IMR-90 (cell line): ENCODE results near the gene NRM. TPM values are rescaled to one million over a fixed set of nuclear protein-coding genes. Genes with fewer than 3 reads are reported as not detected.
A peak's percentile ranks its signal among the peaks of the same experiment; 100 is the strongest.

Source experiments
- ATAC-seq: fragments of 200-7000 bp; cut with Tn5 transposase; 2 replicates; pipeline ENCODE4 v1.9.1; 2020; ENCODE audit warnings: low read depth, mild to moderate bottlenecking, moderate library complexity
- BruUV-seq: library from RNA; stranded (reverse); fragments of 400-500 nt; replicated peaks from 2 replicates; lab custom pipeline; 2021; lab: Mats Ljungman, UMichigan
- CTCF ChIA-PET: fragments of 300-600 bp; formaldehyde crosslinking; extraction: SDS; loops from one replicate; lab custom pipeline; 2021; ENCODE audit warnings: antibody characterized with exemption; lab: Yijun Ruan, JAX
- POLR2A ChIA-PET: fragments of 300-600 bp; sonication (Branson Sonifier 250); formaldehyde crosslinking; loops from one replicate; lab custom pipeline; 2022; ENCODE audit warnings: antibody characterized with exemption; ENCODE audit not compliant: unreplicated experiment; lab: Charles Lee
- DNase-seq: peaks from one replicate; pipeline ENCODE4 v3.0.0; 2013
- H2AFZ ChIP-seq: replicated peaks from 2 replicates; pipeline ENCODE3; 2013; ENCODE audit warnings: low read length, mild to moderate bottlenecking; ENCODE audit not compliant: poor library complexity
- H2AK5ac ChIP-seq: 2 replicates; pipeline ENCODE4 v1.6.1; 2013; ENCODE audit warnings: low read depth, low read length, inconsistent platforms
- H2AK9ac ChIP-seq: replicated peaks from 2 replicates; pipeline ENCODE3; 2013; ENCODE audit warnings: mild to moderate bottlenecking, low read depth, low read length, moderate library complexity; ENCODE audit not compliant: poor library complexity
- H2BK120ac ChIP-seq: 2 replicates; pipeline ENCODE4 v1.6.1; 2013; ENCODE audit warnings: low read depth, low read length, inconsistent platforms
- H2BK15ac ChIP-seq: 3 replicates; pipeline ENCODE4 v1.6.1; 2013; ENCODE audit warnings: low read depth, low read length, inconsistent platforms
- H2BK20ac ChIP-seq: 2 replicates; pipeline ENCODE4 v1.6.1; 2013; ENCODE audit warnings: low read depth, mild to moderate bottlenecking, inconsistent platforms, low read length, moderate library complexity
- H2BK5ac ChIP-seq: 2 replicates; pipeline ENCODE4 v1.6.1; 2013; ENCODE audit warnings: mild to moderate bottlenecking, low read depth, low read length, inconsistent platforms; ENCODE audit not compliant: poor library complexity, severe bottlenecking
- H3K14ac ChIP-seq: replicated peaks from 2 replicates; pipeline ENCODE4 v1.6.1; 2013; ENCODE audit warnings: low read depth, low read length, inconsistent platforms
- H3K18ac ChIP-seq: 2 replicates; pipeline ENCODE4 v1.6.1; 2013; ENCODE audit warnings: low read depth, low read length, control low read depth
- H3K23ac ChIP-seq: 2 replicates; pipeline ENCODE4 v1.6.1; 2013; ENCODE audit warnings: low read depth, low read length, inconsistent platforms
- H3K27ac ChIP-seq: 2 replicates; pipeline ENCODE4 v1.5.1; 2013; ENCODE audit warnings: mild to moderate bottlenecking, control low read depth, low read length; ENCODE audit not compliant: insufficient read depth
- H3K27me3 ChIP-seq: 2 replicates; pipeline ENCODE4 v1.6.1; 2013; ENCODE audit warnings: low read length; ENCODE audit not compliant: control insufficient read depth, insufficient read depth
- H3K36me3 ChIP-seq: 2 replicates; pipeline ENCODE4 v1.6.1; 2013; ENCODE audit warnings: low read length, mixed read lengths; ENCODE audit not compliant: control insufficient read depth, insufficient read depth
- H3K4ac ChIP-seq: 2 replicates; pipeline ENCODE4 v1.6.1; 2013; ENCODE audit warnings: low read depth, low read length, inconsistent platforms
- H3K4me1 ChIP-seq: 2 replicates; pipeline ENCODE4 v1.6.1; 2013; ENCODE audit warnings: low read length, mixed read lengths; ENCODE audit not compliant: control insufficient read depth, insufficient read depth
- H3K4me2 ChIP-seq: 2 replicates; pipeline ENCODE4 v1.6.1; 2013; ENCODE audit warnings: low read depth, mild to moderate bottlenecking, control low read depth, low read length, moderate library complexity
- H3K4me3 ChIP-seq: 2 replicates; pipeline ENCODE4 v1.5.1; 2013; ENCODE audit warnings: low read depth, mild to moderate bottlenecking, control low read depth, low read length, moderate library complexity; ENCODE audit not compliant: insufficient read depth
- H3K56ac ChIP-seq: 2 replicates; pipeline ENCODE4 v1.6.1; 2013; ENCODE audit warnings: low read length, inconsistent platforms; ENCODE audit not compliant: insufficient read depth; ENCODE audit errors: extremely low read depth
- H3K79me1 ChIP-seq, 2 experiments: 2 replicates each; pipeline ENCODE4 v1.6.1; 2013; ENCODE audit warnings: low read length in 2 of 2, inconsistent platforms in 1 of 2, low read depth in 1 of 2
- H3K9ac ChIP-seq: 2 replicates; pipeline ENCODE4 v1.6.1; 2013; ENCODE audit warnings: low read depth, low read length, control low read depth
- H3K9me1 ChIP-seq: 2 replicates; pipeline ENCODE4 v1.6.1; 2013; ENCODE audit warnings: low read length, inconsistent platforms; ENCODE audit not compliant: insufficient read depth
- H3K9me3 ChIP-seq: 2 replicates; pipeline ENCODE4 v1.6.1; 2013; ENCODE audit warnings: low read length; ENCODE audit not compliant: control insufficient read depth, insufficient read depth
- H4K20me1 ChIP-seq: 2 replicates; pipeline ENCODE4 v1.6.1; 2013; ENCODE audit warnings: low read length, inconsistent platforms; ENCODE audit not compliant: insufficient read depth
- H4K5ac ChIP-seq: 2 replicates; pipeline ENCODE4 v1.6.1; 2013; ENCODE audit warnings: mild to moderate bottlenecking, low read depth, low read length, control low read depth
- H4K8ac ChIP-seq, 2 experiments: 2 replicates each; pipeline ENCODE4 v1.6.1; 2013; ENCODE audit warnings: low read depth in 2 of 2, low read length in 2 of 2, control low read depth in 1 of 2, inconsistent platforms in 1 of 2
- H4K91ac ChIP-seq: 2 replicates; pipeline ENCODE4 v1.6.1; 2013; ENCODE audit warnings: low read depth, low read length, inconsistent platforms; ENCODE audit not compliant: insufficient read depth
- BHLHE40 ChIP-seq: fragments of 150-350 bp; IDR thresholded peaks from 2 replicates; pipeline ENCODE4 v1.6.1; 2016; ENCODE audit warnings: mild to moderate bottlenecking, low read depth, low read length
- CEBPB ChIP-seq: IDR thresholded peaks from 2 replicates; pipeline ENCODE4 v1.6.1; 2012; ENCODE audit warnings: low read depth, low read length, improper control_type of control experiment
- CHD1 ChIP-seq: IDR thresholded peaks from 2 replicates; pipeline ENCODE4 v1.6.1; 2012; ENCODE audit warnings: low read depth, low read length, improper control_type of control experiment
- FOS ChIP-seq: fragments of 150-350 bp; IDR thresholded peaks from 2 replicates; pipeline ENCODE4 v1.6.1; 2016; ENCODE audit warnings: low read depth, low read length
- MAFK ChIP-seq: IDR thresholded peaks from 2 replicates; pipeline ENCODE4 v1.6.1; 2012; ENCODE audit warnings: low read depth, low read length, improper control_type of control experiment
- MAZ ChIP-seq: IDR thresholded peaks from 2 replicates; pipeline ENCODE4 v1.6.1; 2012; ENCODE audit warnings: low read depth, mild to moderate bottlenecking, low read length, improper control_type of control experiment, moderate library complexity, borderline replicate concordance
- MXI1 ChIP-seq: IDR thresholded peaks from 2 replicates; pipeline ENCODE4 v1.6.1; 2012; ENCODE audit warnings: low read depth, mild to moderate bottlenecking, low read length, moderate library complexity, borderline replicate concordance
- RAD21 ChIP-seq: IDR thresholded peaks from 2 replicates; pipeline ENCODE4 v1.6.1; 2012; ENCODE audit warnings: low read length, improper control_type of control experiment
- RCOR1 ChIP-seq: IDR thresholded peaks from 2 replicates; pipeline ENCODE4 v1.6.1; 2012; ENCODE audit warnings: mild to moderate bottlenecking, low read length, improper control_type of control experiment; ENCODE audit not compliant: insufficient replicate concordance
- SMC3 ChIP-seq: fragments of 150-350 bp; IDR thresholded peaks from 2 replicates; pipeline ENCODE4 v1.6.1; 2016; ENCODE audit warnings: low read depth, mild to moderate bottlenecking, antibody characterized with exemption, low read length, moderate library complexity
- WGBS, 2 experiments: methylation state at CpG; one replicate each; pipeline versions ENCODE4 v1.1.5 to v1.1.7; 2013; ENCODE audit warnings: missing lambda C conversion rate in 2 of 2; ENCODE audit not compliant: insufficient read length in 1 of 2; ENCODE audit errors: extremely low coverage in 2 of 2; 5-methylcytosine and 5-hydroxymethylcytosine counted together
- dilution Hi-C: fragments of 300-500 bp; cut with HindIII; formaldehyde crosslinking; loops from one replicate; pipeline ENCODE4 v1.14.3; 2018; ENCODE audit warnings: low sequenced_read_pairs; ENCODE audit not compliant: unreplicated experiment
- in situ Hi-C: fragments of 300-500 bp; cut with MboI; formaldehyde crosslinking; loops from 3 replicates; pipeline ENCODE4 v1.14.3; 2019; ENCODE audit warnings: low sequenced_read_pairs, inconsistent platforms, mixed read lengths
- intact Hi-C: fragments of 100-400 bp; cut with micrococcal nuclease; formaldehyde crosslinking; loops from 2 replicates; pipeline ENCODE4 v1.10.0; 2022
- polyA plus RNA-seq, 3 experiments: library from polyadenylated mRNA; depleted of rRNA; stranded (reverse); fragments of >200 nt; gene quantifications; 2 replicates each; pipeline ENCODE4 v1.2.3, GENCODE V29; 2012; ENCODE audit warnings: low replicate concordance in 1 of 3
- total RNA-seq: library from RNA; depleted of rRNA; stranded (reverse); fragments of >200 nt; gene quantifications from 2 replicates; pipeline ENCODE4 v1.2.3, GENCODE V29; 2012
- TF ChIP-seq, protein P1 (sequence below): fragments of 150-350 bp; IDR thresholded peaks from 2 replicates; pipeline ENCODE4 v1.6.1; 2016; ENCODE audit warnings: low read depth, mild to moderate bottlenecking, low read length, moderate library complexity, borderline replicate concordance
- TF ChIP-seq, protein P2 (sequence below): fragments of 150-350 bp; IDR thresholded peaks from 2 replicates; pipeline ENCODE4 v1.6.1; 2017; ENCODE audit warnings: mild to moderate bottlenecking, antibody characterized with exemption, low read length, low read depth

NRM gene
- total and polyA plus RNA-seq, 2 of the 4 experiments (the other 2 are of a cell fraction), result 2.2 to 27.0 TPM

DNA sequence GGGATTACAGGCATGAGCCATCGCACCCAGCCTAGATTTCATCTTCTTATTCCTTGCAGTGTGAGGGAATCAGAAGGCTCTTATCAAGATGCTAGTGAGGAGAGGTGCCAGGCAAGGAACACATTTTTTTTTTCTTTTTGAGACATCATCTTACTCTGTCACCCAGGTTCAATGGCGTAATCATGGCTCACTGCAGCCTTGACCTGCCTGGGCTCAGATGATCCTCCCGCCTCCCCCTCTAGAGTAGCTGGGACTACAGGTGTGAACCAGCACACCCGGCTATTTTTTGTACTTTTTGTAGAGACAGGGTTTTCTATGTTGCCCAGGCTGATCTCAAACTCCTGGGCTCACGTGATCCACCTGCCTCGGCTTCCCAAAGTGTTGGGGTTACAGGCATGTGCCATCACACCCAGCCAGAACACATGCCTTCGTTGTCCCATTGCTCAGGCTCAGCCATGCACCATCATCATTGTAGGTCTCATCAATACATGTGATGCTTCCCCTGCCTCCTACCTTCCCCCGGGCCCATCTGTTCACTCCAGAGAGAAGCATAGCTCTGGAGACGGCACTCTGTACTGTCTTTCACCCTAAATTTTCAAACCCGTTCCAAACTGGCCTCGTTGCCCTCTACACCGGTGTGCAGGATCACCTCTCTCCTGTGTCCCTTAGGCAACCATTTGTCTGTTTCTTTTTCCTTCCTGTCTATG is 41.6 kb upstream of the NRM start:
- intact Hi-C loops (no loop called here), in situ Hi-C loops (no loop called here), dilution Hi-C loops (no loop called here)
- Histone ChIP-seq H3K18ac (no peak overlapping the region), H3K4me1 (no peaks in the 10 kb centered on the region), H2BK20ac (no peak overlapping the region), H3K4me3 (no peak overlapping the region), H4K8ac (no peak overlapping the region), H2AK9ac (peak overlapping the region; percentile 33), H2AFZ (no peak overlapping the region), H2BK5ac (no peak overlapping the region), H3K56ac (no peak overlapping the region), H3K27me3 (no peaks in the 10 kb centered on the region), H3K79me1 (peaks cover 41 to 74% of the 10 kb centered on the region in 2 experiments), H2BK15ac (no peak overlapping the region), H3K9me1 (no peaks in the 10 kb centered on the region), H2BK120ac (no peak overlapping the region), H2AK5ac (no peak overlapping the region), H3K9me3 (no peaks in the 10 kb centered on the region), H3K27ac (no peak overlapping the region), H3K4ac (no peak overlapping the region), H3K14ac (no peak overlapping the region), H3K9ac (no peak overlapping the region), H3K4me2 (no peak overlapping the region), H4K20me1 (peaks cover 10% of the 10 kb centered on the region; the same call in 1 of the 2 replicates), H4K5ac (no peak overlapping the region), H3K23ac (no peak overlapping the region), H3K36me3 (peaks cover 61% of the 10 kb centered on the region), H4K91ac (no peak overlapping the region)
- DNase-seq (no peak), ATAC-seq (no peak)
- CTCF ChIA-PET, result no interaction called here
- no TSS peak for BruUV-seq
- TF ChIP-seq BHLHE40 (no peak), MAFK (no peak), CHD1 (no peak), RCOR1 (no peak), MAZ (no peak), MXI1 (no peak), SMC3 (no peak), RAD21 (no peak), FOS (no peak), CEBPB (no peak)
- TF ChIP-seq, protein P1, sequence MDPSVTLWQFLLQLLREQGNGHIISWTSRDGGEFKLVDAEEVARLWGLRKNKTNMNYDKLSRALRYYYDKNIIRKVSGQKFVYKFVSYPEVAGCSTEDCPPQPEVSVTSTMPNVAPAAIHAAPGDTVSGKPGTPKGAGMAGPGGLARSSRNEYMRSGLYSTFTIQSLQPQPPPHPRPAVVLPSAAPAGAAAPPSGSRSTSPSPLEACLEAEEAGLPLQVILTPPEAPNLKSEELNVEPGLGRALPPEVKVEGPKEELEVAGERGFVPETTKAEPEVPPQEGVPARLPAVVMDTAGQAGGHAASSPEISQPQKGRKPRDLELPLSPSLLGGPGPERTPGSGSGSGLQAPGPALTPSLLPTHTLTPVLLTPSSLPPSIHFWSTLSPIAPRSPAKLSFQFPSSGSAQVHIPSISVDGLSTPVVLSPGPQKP, result no peak
- TF ChIP-seq, protein P2, sequence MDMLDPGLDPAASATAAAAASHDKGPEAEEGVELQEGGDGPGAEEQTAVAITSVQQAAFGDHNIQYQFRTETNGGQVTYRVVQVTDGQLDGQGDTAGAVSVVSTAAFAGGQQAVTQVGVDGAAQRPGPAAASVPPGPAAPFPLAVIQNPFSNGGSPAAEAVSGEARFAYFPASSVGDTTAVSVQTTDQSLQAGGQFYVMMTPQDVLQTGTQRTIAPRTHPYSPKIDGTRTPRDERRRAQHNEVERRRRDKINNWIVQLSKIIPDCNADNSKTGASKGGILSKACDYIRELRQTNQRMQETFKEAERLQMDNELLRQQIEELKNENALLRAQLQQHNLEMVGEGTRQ, result no peak
- WGBS, 2 experiments, result 85% methylated on average over 5 of the region's 12 CpGs; no CpG with 5 or more reads in 1 of the 2 experiments
- POLR2A ChIA-PET, result no interaction called here
